IPS-15b (cell line): ENCODE measurements around the gene ZNF592.

ENCODE experiments used
- H3K27me3 ChIP-seq: one replicate; pipeline ENCODE4 v1.6.1; 2013; ENCODE audit warnings: low read length; ENCODE audit not compliant: control insufficient read depth, insufficient read depth
- H3K36me3 ChIP-seq: one replicate; pipeline ENCODE4 v1.6.1; 2013; ENCODE audit warnings: low read length; ENCODE audit not compliant: control insufficient read depth, insufficient read depth
- H3K4me1 ChIP-seq: one replicate; pipeline ENCODE4 v1.6.1; 2013; ENCODE audit warnings: mild to moderate bottlenecking, low read length; ENCODE audit not compliant: control insufficient read depth, insufficient read depth
- H3K4me3 ChIP-seq: one replicate; pipeline ENCODE4 v1.5.1; 2013; ENCODE audit warnings: low read depth, low read length
- H3K9ac ChIP-seq: one replicate; pipeline ENCODE4 v1.6.1; 2013; ENCODE audit warnings: low read depth, mild to moderate bottlenecking, low read length
- H3K9me3 ChIP-seq: one replicate; pipeline ENCODE4 v1.6.1; 2013; ENCODE audit warnings: mild to moderate bottlenecking, low read length; ENCODE audit not compliant: control insufficient read depth, insufficient read depth

Gene ZNF592

DNA sequence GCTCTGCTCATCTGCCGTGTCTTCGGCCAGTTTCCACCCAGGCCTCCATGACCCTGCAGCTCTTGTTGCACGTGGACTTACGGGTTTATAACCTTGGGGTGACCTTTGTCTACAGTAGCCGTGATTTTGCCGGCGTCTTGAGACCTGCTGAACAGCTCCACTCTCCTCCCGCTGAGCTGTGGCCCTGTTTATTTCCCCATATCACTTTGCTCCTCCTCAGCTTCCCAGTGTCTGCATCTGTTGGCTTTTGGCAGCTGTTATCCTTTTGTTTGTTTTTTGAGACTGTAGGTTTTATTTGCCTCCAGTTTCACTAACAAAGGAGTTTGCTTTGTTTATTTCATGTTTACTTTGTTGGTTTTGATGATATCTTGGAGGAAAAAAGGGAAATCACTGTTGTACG lies 106.7 kb downstream of the ZNF592 start:
- H3K9ac ChIP-seq, result no peak overlapping the region
- H3K4me1 ChIP-seq, result no peaks in the 10 kb centered on the region
- H3K4me3 ChIP-seq, result no peak overlapping the region
- no peaks in the 10 kb centered on the region for H3K27me3 ChIP-seq
- H3K9me3 ChIP-seq, result no peaks in the 10 kb centered on the region
- H3K36me3 ChIP-seq, result peaks cover 17% of the 10 kb centered on the region

DNA sequence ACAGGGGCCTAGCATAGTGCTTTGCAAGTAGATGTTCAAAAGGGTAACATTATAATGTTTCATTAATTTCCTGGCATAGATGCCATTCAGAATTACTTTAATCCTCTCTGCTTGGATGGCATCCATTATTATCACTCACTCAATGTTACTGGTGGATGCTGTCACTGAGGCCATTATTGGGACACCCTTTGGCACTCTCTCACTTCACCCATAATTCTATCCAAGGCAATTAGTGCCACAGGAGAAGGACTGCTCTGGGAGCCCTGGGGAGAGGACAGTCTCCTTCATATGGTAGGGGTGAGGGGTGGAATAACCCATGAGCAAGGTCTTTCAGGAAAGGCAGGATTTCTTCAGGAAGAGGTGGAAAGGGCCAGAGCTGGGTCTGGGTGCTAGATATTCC lies 107.4 kb downstream of the ZNF592 start:
- no peak overlapping the region for H3K4me3 ChIP-seq
- H3K9ac ChIP-seq, result no peak overlapping the region
- no peaks in the 10 kb centered on the region for H3K9me3 ChIP-seq
- no peaks in the 10 kb centered on the region for H3K4me1 ChIP-seq
- peaks cover 17% of the 10 kb centered on the region for H3K36me3 ChIP-seq
- H3K27me3 ChIP-seq, result no peaks in the 10 kb centered on the region
